CD4-positive, alpha-beta T cell (primary cell): ENCODE measurements around the gene CPA4. TPM values are rescaled to one million over a fixed set of nuclear protein-coding genes. Genes with fewer than 3 reads are reported as not detected.

Experiments used
- ATAC-seq: fragments of 200-7000 bp; cut with Tn5 transposase; one replicate; pipeline ENCODE4 v1.10.0; 2022; ENCODE audit warnings: mild to moderate bottlenecking; ENCODE audit not compliant: poor library complexity
- CTCF ChIA-PET: fragments of 350-600 bp; sonication (Branson Sonifier 250); formaldehyde crosslinking; loops from one replicate; lab custom pipeline; 2021; ENCODE audit warnings: antibody characterized with exemption, inconsistent platforms; lab: Charles Lee
- POLR2A ChIA-PET: fragments of 350-600 bp; sonication (Branson Sonifier 250); formaldehyde crosslinking; loops from one replicate; lab custom pipeline; 2021; ENCODE audit warnings: antibody characterized with exemption, inconsistent platforms; lab: Charles Lee
- DNase-seq, 14 experiments: peaks; one replicate each; pipeline ENCODE4 v3.0.0-alpha.2; 2013 to 2020; ENCODE audit warnings: mixed read lengths in 2 of 14
- H3K27ac ChIP-seq, 2 donors: one replicate each; pipeline versions ENCODE4 v1.5.1 to v1.7.0; 2013; ENCODE audit warnings: low read length in 2 of 2, low read depth in 1 of 2, mild to moderate bottlenecking in 1 of 2
- H3K27me3 ChIP-seq, 2 experiments: 1 replicate in 1 of 2; 2 replicates in 1 of 2; pipeline versions ENCODE4 v1.6.1 to v1.7.0; 2013; ENCODE audit warnings: low read length in 2 of 2, control low read depth in 1 of 2, mild to moderate bottlenecking in 1 of 2, moderate library complexity in 1 of 2; ENCODE audit not compliant: insufficient read depth in 2 of 2, control insufficient read depth in 1 of 2
- H3K36me3 ChIP-seq: one replicate; pipeline ENCODE4 v1.6.1; 2013; ENCODE audit warnings: low read length, control low read depth; ENCODE audit not compliant: insufficient read depth
- H3K4me1 ChIP-seq: one replicate; pipeline ENCODE4 v1.6.1; 2013; ENCODE audit warnings: low read length, control low read depth; ENCODE audit not compliant: insufficient read depth
- H3K4me3 ChIP-seq: one replicate; pipeline ENCODE4 v1.5.1; 2013; ENCODE audit warnings: mild to moderate bottlenecking, low read length, moderate library complexity
- H3K9me3 ChIP-seq, 2 experiments: 1 replicate in 1 of 2; 2 replicates in 1 of 2; pipeline versions ENCODE4 v1.6.1 to v1.7.0; 2013; ENCODE audit warnings: low read length in 2 of 2, mild to moderate bottlenecking in 2 of 2, control low read depth in 1 of 2, moderate library complexity in 1 of 2; ENCODE audit not compliant: control insufficient read depth in 1 of 2, insufficient read depth in 1 of 2
- H3K27ac Mint-ChIP-seq: one replicate; pipeline ENCODE4 v1.8.0; 2020; ENCODE audit warnings: mixed read lengths
- H3K27me3 Mint-ChIP-seq: one replicate; pipeline ENCODE4 v1.8.0; 2021; ENCODE audit warnings: mixed read lengths
- H3K36me3 Mint-ChIP-seq: one replicate; pipeline ENCODE4 v1.8.0; 2021; ENCODE audit warnings: low read depth, mixed read lengths
- H3K4me1 Mint-ChIP-seq: one replicate; pipeline ENCODE4 v1.8.0; 2021; ENCODE audit warnings: low read depth, mixed read lengths
- H3K4me3 Mint-ChIP-seq: one replicate; pipeline ENCODE4 v1.8.0; 2020; ENCODE audit warnings: mild to moderate bottlenecking, mixed read lengths
- H3K9me3 Mint-ChIP-seq: one replicate; pipeline ENCODE4 v1.8.0; 2020; ENCODE audit warnings: mixed read lengths
- CTCF ChIP-seq: fragments of 200-600 bp; IDR thresholded peaks from one replicate; pipeline ENCODE4 v1.8.0; 2022; ENCODE audit warnings: antibody characterized with exemption, mild to moderate bottlenecking
- intact Hi-C, 2 experiments: fragments of 100-400 bp; cut with DNase I in 1 of 2; cut with micrococcal nuclease in 1 of 2; formaldehyde crosslinking; loops; one replicate each; pipeline versions ENCODE4 v1.15.1 to v1.9.0; 2023 to 2025; cut with DNase I, micrococcal nuclease
- total RNA-seq, 174 experiments: library from RNA in 2 of 174; stranded (reverse) in 2 of 174; gene quantifications; one replicate each; pipeline ENCODE4 v1.2.3 and lab custom pipeline; 2021 to 2026

CPA4 gene
- total RNA-seq, 2 experiments from 2014 or later: not detected

- Mint-ChIP-seq H3K4me1 (peaks cover 5% of the 10 kb centered on the region), H3K27ac (no peak overlapping the region), H3K9me3 (no peaks in the 10 kb centered on the region), H3K36me3 (no peaks in the 10 kb centered on the region), H3K27me3 (no peaks in the 10 kb centered on the region), H3K4me3 (no peak overlapping the region)
- Histone ChIP-seq H3K27ac (no peak overlapping the region), H3K27me3 (peaks cover 0 to 2% of the 10 kb centered on the region in 2 experiments), H3K4me3 (no peak overlapping the region), H3K9me3 (no peaks in the 10 kb centered on the region), H3K4me1 (peaks cover 5% of the 10 kb centered on the region), H3K36me3 (no peaks in the 10 kb centered on the region)
- ATAC-seq (no peak), DNase-seq (no peak)
- POLR2A ChIA-PET: no interaction called here
- CTCF ChIA-PET: no interaction called here
- intact Hi-C loops: no loop called here
- TF ChIP-seq CTCF: no peak
Observed at GRCh38 chr7:130270947-130271800, 21.8 kb upstream of the CPA4 start.

GRCh38 chr7:130272381-130273080 lies 20.4 kb upstream of the CPA4 start:
- ChIA-PET CTCF (no interaction called here), POLR2A (interaction anchor here (1.5 kb wide), 1 partner anchor 29 kb away, joined by 4 read pairs; no protein-coding TSS in a partner anchor)
- no peak for ATAC-seq
- peaks cover 0 to 2% of the 10 kb centered on the region in 2 experiments for H3K27me3 ChIP-seq
- no peak for DNase-seq
- no peaks in the 10 kb centered on the region for H3K9me3 ChIP-seq
- H3K4me3 ChIP-seq: peak overlapping the region; percentile 32
- Mint-ChIP-seq H3K4me3 (peak overlapping the region; percentile 2), H3K27ac (no peak overlapping the region), H3K36me3 (no peaks in the 10 kb centered on the region), H3K9me3 (no peaks in the 10 kb centered on the region), H3K4me1 (peaks cover 5% of the 10 kb centered on the region), H3K27me3 (no peaks in the 10 kb centered on the region)
- intact Hi-C loops: no loop called here
- H3K36me3 ChIP-seq: no peaks in the 10 kb centered on the region
- no peak for TF ChIP-seq CTCF
- H3K27ac ChIP-seq: no peak overlapping the region
- peaks cover 5% of the 10 kb centered on the region for H3K4me1 ChIP-seq

GRCh38 chr7:130273081-130273932 lies 19.7 kb upstream of the CPA4 start:
- intact Hi-C loops: no loop called here
- peaks cover 5% of the 10 kb centered on the region for H3K4me1 Mint-ChIP-seq
- ATAC-seq (peak; percentile 57), DNase-seq (peak in 5 of 14 experiments; percentile 13 to 42 (median 15))
- H3K4me1 ChIP-seq: peaks cover 5% of the 10 kb centered on the region
- ChIA-PET POLR2A (interaction anchor here (0.6 to 1.5 kb wide), 2 partner anchors 30 to 249 kb away, joined by 4 read pairs; no protein-coding TSS in a partner anchor), CTCF (no interaction called here)
- TF ChIP-seq CTCF: no peak
- H3K27me3 Mint-ChIP-seq: no peaks in the 10 kb centered on the region
- H3K27me3 ChIP-seq: peaks cover 0 to 2% of the 10 kb centered on the region in 2 experiments
- no peaks in the 10 kb centered on the region for H3K9me3 Mint-ChIP-seq
- H3K36me3 ChIP-seq: no peaks in the 10 kb centered on the region
- no peak overlapping the region for H3K27ac Mint-ChIP-seq
- peak overlapping the region; percentile 32 for H3K4me3 ChIP-seq
- H3K27ac ChIP-seq: no peak overlapping the region
- no peaks in the 10 kb centered on the region for H3K36me3 Mint-ChIP-seq
- H3K9me3 ChIP-seq: no peaks in the 10 kb centered on the region
- H3K4me3 Mint-ChIP-seq: peak overlapping the region; percentile 79
